Measurements from ENCODE around the gene GTF2E1. TPM values are rescaled to one million over a fixed set of nuclear protein-coding genes. Genes with fewer than 3 reads are reported as not detected.
"Not testable (repeated sequence)": the region's sequence is repeated elsewhere in the genome, so short reads cannot be mapped to it uniquely, and the experiment has no call there.

Gene GTF2E1
- total RNA-seq, 4 donors from 2014 or later, result 5.2 to 16.4 (median 7.5) TPM

DNA sequence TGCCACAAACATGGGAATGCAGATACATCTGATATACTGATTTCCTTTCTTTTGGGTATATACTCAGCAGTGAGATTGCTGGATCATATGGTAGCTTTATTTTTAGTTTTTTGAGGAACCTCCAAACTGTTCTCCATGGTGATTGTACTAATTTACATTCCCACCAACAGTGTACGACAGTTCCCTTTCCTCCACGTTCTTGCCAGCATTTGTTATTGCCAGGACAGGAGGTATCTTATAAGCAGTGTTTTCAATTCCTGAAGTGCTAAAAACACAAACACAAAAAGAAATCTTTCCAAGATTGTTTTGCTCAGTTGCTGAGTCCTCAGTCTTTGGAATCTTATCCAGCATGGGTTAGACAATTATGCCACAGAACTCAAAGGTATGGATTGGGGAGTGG, 13.5 kb downstream of the GTF2E1 start:
- Histone ChIP-seq H3K9me3 (no peaks in the 10 kb centered on the region), H3K27me3 (no peaks in the 10 kb centered on the region), H3K4me3 (no peak overlapping the region), H3K4me1 (no peaks in the 10 kb centered on the region), H3K27ac (no peak overlapping the region), H3K36me3 (peaks cover 10% of the 10 kb centered on the region)
- TF ChIP-seq POLR2AphosphoS5 (IDR thresholded peaks at IDR 0.05), result no peak
- WGBS, result 85% methylated on average over 2 of the region's 2 CpGs
- no peak for DNase-seq (ENCODE audit: low spot score in 2 of 2)

DNA sequence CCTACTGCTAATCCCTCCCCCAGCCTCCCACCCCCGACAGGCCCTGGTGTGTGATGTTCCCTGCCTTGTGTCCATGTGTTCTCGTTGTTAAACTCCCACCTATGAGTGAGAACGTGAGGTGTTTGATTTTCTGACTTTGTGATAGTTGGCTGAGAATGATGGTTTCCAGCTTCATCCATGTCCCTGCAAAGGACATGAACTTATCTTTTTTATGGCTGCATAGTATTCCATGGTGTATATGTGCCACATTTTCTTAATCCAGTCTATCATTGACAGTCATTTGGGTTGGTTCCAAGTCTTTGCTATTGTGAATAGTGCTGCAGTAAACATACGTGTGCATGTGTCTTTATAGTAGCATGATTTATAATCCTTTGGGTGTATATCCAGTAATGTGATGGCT, 16.0 kb downstream of the GTF2E1 start:
- H3K27me3 ChIP-seq; H3K9me3 ChIP-seq; DNase-seq (ENCODE audit: low spot score in 2 of 2); H3K36me3 ChIP-seq; H3K4me3 ChIP-seq; H3K27ac ChIP-seq; H3K4me1 ChIP-seq: not testable (repeated sequence)
- 96% methylated on average over 4 of the region's 4 CpGs for WGBS

DNA sequence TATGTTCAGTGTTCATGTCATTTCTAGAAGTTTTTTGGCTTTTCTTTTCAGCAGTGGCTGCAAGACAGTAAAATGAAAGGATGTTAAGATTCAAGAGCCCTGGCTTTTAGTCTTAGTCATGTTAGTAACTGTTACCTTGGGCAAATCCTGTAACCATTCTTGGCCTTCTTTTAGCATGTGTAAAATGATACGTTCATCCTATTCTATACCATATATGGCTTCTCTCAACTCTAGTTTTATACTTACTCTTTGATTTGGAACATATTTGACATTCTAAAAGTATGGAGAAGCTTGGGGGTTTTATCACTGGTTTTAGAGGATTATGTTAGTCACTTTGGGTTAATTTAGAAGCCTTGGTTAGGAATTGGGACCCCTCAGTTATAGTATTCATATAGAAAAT, 20.1 kb downstream of the GTF2E1 start:
- 88% methylated on average over 1 of the region's 1 CpG for WGBS
- Histone ChIP-seq H3K9me3 (no peaks in the 10 kb centered on the region), H3K4me1 (peaks cover 3% of the 10 kb centered on the region), H3K4me3 (no peak overlapping the region), H3K27me3 (no peaks in the 10 kb centered on the region), H3K27ac (no peak overlapping the region), H3K36me3 (no peaks in the 10 kb centered on the region)
- DNase-seq (ENCODE audit: low spot score in 2 of 2), result no peak
- TF ChIP-seq POLR2A (IDR thresholded peaks at IDR 0.05) (no peak), EP300 (IDR thresholded peaks at IDR 0.05) (no peak), POLR2AphosphoS5 (IDR thresholded peaks at IDR 0.05) (no peak)
- TF ChIP-seq, protein P1, sequence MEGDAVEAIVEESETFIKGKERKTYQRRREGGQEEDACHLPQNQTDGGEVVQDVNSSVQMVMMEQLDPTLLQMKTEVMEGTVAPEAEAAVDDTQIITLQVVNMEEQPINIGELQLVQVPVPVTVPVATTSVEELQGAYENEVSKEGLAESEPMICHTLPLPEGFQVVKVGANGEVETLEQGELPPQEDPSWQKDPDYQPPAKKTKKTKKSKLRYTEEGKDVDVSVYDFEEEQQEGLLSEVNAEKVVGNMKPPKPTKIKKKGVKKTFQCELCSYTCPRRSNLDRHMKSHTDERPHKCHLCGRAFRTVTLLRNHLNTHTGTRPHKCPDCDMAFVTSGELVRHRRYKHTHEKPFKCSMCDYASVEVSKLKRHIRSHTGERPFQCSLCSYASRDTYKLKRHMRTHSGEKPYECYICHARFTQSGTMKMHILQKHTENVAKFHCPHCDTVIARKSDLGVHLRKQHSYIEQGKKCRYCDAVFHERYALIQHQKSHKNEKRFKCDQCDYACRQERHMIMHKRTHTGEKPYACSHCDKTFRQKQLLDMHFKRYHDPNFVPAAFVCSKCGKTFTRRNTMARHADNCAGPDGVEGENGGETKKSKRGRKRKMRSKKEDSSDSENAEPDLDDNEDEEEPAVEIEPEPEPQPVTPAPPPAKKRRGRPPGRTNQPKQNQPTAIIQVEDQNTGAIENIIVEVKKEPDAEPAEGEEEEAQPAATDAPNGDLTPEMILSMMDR (IDR thresholded peaks at IDR 0.05), result no peak

DNA sequence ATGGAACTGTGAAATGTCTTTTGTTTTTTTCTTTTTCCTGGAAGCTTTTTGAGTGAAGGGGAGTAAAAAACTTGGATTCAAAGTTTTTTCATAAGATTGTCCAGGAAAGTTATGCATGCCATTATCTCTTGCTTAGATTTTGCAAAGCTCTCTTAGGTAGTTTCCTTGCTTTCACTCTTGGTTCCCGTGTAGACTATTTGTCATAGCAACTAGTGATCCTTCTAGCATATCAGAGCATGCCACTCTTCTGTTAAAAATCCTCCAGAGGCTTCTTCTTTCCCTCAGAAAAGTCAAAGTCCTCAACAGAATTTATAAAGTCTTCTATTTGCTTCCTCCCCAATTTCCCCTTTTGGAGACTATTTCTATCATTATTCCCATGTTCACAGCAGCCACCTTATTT, 21.1 kb downstream of the GTF2E1 start:
- Histone ChIP-seq H3K4me1 (peaks cover 3% of the 10 kb centered on the region), H3K4me3 (no peak overlapping the region), H3K9me3 (no peaks in the 10 kb centered on the region), H3K36me3 (no peaks in the 10 kb centered on the region), H3K27ac (no peak overlapping the region), H3K27me3 (no peaks in the 10 kb centered on the region)
- 56% methylated on average over 1 of the region's 1 CpG for WGBS
- DNase-seq (ENCODE audit: low spot score in 2 of 2), result no peak
- TF ChIP-seq, protein P1 (IDR thresholded peaks at IDR 0.05), result no peak
- no peak for TF ChIP-seq EP300 (IDR thresholded peaks at IDR 0.05)

DNA sequence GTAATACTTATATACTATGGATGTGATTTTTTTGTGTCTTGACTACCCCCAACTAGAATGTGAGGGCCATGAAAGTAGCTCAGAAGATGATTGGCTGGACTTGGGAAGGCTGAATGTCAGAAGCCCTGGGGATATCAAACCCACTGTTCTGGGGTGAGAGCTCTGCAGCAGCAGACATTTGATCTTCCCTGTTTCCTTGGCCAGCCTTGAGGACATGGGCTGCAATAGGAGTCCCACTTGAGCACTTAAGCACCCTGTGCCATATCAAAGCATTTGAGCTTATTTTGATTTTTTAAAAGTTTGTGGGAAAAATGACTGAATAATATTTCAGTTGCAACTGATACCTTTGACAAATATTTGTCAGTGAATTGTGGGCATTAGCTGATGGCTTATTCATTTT, 21.7 kb downstream of the GTF2E1 start:
- no peak for DNase-seq (ENCODE audit: low spot score in 2 of 2)

DNA sequence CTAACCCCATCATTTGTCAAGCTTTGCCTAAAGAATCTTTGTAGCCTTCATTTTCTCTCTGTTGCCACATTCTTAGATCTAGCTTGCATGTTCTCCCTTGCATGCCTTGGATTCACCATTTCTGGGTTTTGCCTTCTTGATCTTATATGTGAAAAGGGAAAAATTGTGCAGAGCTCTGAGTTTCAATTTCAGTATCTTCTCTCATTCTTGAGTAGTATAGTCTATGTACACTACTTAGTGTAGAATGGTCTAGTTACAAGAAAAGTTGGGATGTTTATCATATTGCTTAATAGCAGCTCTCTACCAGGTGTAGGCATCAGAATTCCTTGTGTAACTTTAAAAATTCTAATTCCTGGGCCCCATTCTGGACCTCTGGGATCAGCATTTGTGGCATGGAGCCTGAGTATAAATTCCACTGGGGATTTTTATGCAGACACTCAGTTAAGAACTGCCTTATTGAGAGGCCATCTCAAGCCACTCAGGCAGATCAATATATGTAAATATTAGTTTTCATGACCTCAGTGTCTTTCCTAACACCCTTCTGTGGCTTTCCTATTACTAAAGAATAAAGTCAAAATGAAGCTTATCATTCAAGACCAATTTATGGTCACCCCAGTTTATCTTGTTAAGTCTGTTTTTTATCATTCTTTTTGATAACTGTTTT, 23.4 kb downstream of the GTF2E1 start:
- no peak overlapping the region for H3K27ac ChIP-seq
- peaks cover 3% of the 10 kb centered on the region for H3K4me1 ChIP-seq
- no peak for DNase-seq (ENCODE audit: low spot score in 2 of 2)
- no peak overlapping the region for H3K4me3 ChIP-seq
- H3K27me3 ChIP-seq, result no peaks in the 10 kb centered on the region
- H3K36me3 ChIP-seq, result no peaks in the 10 kb centered on the region
- no peaks in the 10 kb centered on the region for H3K9me3 ChIP-seq
- TF ChIP-seq EP300 (IDR thresholded peaks at IDR 0.05) (no peak), POLR2A (IDR thresholded peaks at IDR 0.05) (no peak), POLR2AphosphoS5 (IDR thresholded peaks at IDR 0.05) (no peak)
- TF ChIP-seq, protein P1 (IDR thresholded peaks at IDR 0.05), result no peak

More for the DNA sequence above, 21.7 kb downstream of the GTF2E1 start:
- peaks cover 3% of the 10 kb centered on the region for H3K4me1 ChIP-seq
- no peaks in the 10 kb centered on the region for H3K9me3 ChIP-seq
- H3K27me3 ChIP-seq, result no peaks in the 10 kb centered on the region
- H3K36me3 ChIP-seq, result no peaks in the 10 kb centered on the region
- no peak overlapping the region for H3K4me3 ChIP-seq
- TF ChIP-seq, protein P1 (IDR thresholded peaks at IDR 0.05), result no peak
- no peak for TF ChIP-seq POLR2A (IDR thresholded peaks at IDR 0.05)
- H3K27ac ChIP-seq, result no peak overlapping the region

Data from suprapubic skin (tissue), 4 donors.